A673 (cell line): ENCODE results near the gene HOXA6.

Source experiments
- CTCF ChIP-seq: fragments of 300-800, 200-600 bp; sonication (generic); conservative IDR thresholded peaks from 2 replicates; pipeline ENCODE4 v1.5.1; 2017; ENCODE audit warnings: low read depth, mild to moderate bottlenecking, antibody characterized with exemption, low read length, moderate library complexity, mixed read lengths
- EZH2 ChIP-seq: fragments of 200-600 bp; sonication (generic); IDR thresholded peaks from 2 replicates; pipeline ENCODE4 v1.6.1; 2017; ENCODE audit warnings: borderline replicate concordance, low read depth, mild to moderate bottlenecking, mixed read lengths, antibody characterized with exemption, low read length; ENCODE audit not compliant: poor library complexity, severe bottlenecking

GRCh38 chr7:27100694-27101170, 46.8 kb downstream of the HOXA6 start:
- TF ChIP-seq CTCF (no peak), EZH2 (no peak)
